ENCODE results near the gene AMZ1.
A peak's percentile ranks its signal among the peaks of the same experiment; 100 is the strongest.
"Not testable (repeated sequence)": the region's sequence is repeated elsewhere in the genome, so short reads cannot be mapped to it uniquely, and the experiment has no call there.

Gene AMZ1

GRCh38 chr7:2717293-2718261 is 29.6 kb downstream of the AMZ1 start:
- H3K4me1 Mint-ChIP-seq (ENCODE audit: low read depth in 2 of 2) = peaks cover 23 to 46% of the 10 kb centered on the region in 2 donors
- H3K9me3 Mint-ChIP-seq = no peaks in the 10 kb centered on the region
- ATAC-seq (replicated peaks) (no peak), DNase-seq (no peak)
- no peaks in the 10 kb centered on the region for H3K27me3 Mint-ChIP-seq
- peaks cover 10% of the 10 kb centered on the region for H3K36me3 Mint-ChIP-seq (ENCODE audit: insufficient read depth)
- H3K4me3 Mint-ChIP-seq = no peak overlapping the region
- no peak overlapping the region for H3K27ac Mint-ChIP-seq

DNA sequence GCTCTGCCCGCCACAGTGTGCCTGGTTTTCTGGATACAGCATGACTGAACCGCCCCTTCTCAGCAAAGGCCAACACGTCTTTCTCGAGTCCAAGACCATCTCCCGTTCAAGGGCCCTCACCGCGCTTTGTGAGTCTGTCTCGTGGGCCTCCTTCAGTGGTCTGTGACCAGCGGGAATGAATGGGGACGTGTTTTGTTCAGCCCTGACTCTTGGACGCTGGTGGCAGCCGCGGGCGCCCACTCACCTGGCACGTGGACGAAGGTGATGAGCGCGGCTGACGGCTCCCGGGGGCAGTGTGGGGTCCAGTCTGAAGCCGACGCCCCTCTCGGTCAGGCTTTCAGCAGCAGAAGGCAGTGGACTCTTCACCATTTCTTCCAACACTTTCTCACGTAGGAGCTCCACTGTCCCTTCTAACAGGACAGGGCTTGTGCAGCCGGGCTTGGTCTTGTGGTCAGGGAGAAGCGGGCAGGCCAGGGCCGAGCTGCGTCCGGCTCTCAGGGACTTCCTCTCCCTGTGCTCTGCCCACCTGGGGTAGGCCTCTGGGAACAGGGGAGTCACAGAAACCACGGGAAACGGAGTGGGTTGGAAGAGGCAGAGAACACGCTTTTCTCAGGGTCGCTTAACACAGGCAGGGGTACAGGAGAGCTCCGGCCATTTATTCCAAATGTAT is 30.4 kb downstream of the AMZ1 start:
- DNase-seq (no peak), ATAC-seq (replicated peaks) (no peak)
- Mint-ChIP-seq H3K27ac (peak overlapping the region in 1 of 2 donors; percentile 60), H3K9me3 (no peaks in the 10 kb centered on the region), H3K27me3 (no peaks in the 10 kb centered on the region), H3K4me1 (ENCODE audit: low read depth in 2 of 2) (peaks cover 23 to 43% of the 10 kb centered on the region in 2 donors), H3K36me3 (ENCODE audit: insufficient read depth) (peaks cover 13% of the 10 kb centered on the region), H3K4me3 (peak overlapping the region in 1 of 2 donors; percentile 61)

DNA sequence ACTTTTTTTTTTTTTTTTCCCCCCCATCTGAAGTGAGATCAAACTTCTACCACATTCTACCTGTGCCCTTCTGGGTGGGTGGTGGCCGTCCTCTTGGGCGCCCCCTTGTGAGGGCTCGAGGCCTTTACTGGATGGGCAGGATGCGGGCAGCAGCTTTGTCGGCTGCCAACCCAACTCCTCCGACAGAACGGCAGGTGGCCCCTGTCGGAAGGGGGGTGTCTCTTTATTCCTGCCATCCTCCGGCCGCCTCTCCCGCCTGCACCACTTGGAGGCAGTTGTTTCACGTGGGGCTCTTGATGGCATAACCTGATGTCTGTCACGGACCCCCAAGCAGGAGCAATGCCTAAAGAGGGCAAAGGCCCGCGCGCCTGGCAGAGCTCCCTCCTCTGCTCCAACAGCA is 31.0 kb downstream of the AMZ1 start:
- peaks cover 23 to 39% of the 10 kb centered on the region in 2 donors for H3K4me1 Mint-ChIP-seq (ENCODE audit: low read depth in 2 of 2)
- H3K36me3 Mint-ChIP-seq (ENCODE audit: insufficient read depth) = peaks cover 13% of the 10 kb centered on the region
- no peaks in the 10 kb centered on the region for H3K9me3 Mint-ChIP-seq
- peak overlapping the region in 1 of 2 donors; percentile 61 for H3K4me3 Mint-ChIP-seq
- peak; percentile 38 for ATAC-seq (replicated peaks)
- H3K27ac Mint-ChIP-seq = peak overlapping the region in 1 of 2 donors; percentile 60
- DNase-seq = peak; percentile 51 to 58 (median 53)
- no peaks in the 10 kb centered on the region for H3K27me3 Mint-ChIP-seq

DNA sequence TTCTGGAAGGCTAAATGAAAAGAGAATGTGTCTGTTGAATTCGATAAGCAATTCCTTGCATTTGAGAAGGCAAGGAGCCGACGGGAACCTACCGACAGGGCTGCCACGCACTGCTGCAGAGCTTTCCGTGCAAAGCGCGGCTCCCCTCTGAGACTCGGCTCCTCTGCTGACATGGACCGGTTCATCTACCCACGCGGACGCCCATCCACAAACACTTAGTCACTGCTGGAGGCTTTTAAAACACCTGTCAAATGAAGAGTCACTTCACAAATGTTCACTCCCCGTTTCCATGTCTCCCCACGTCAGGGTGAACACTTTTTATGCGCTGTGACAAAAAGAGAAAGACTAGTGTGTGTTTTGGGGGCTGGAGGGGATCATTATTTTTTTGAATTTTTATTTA is 32.0 kb downstream of the AMZ1 start:
- no peaks in the 10 kb centered on the region for H3K9me3 Mint-ChIP-seq
- no peak overlapping the region for H3K4me3 Mint-ChIP-seq
- peaks cover 13% of the 10 kb centered on the region for H3K36me3 Mint-ChIP-seq (ENCODE audit: insufficient read depth)
- no peak for DNase-seq
- ATAC-seq (replicated peaks) = no peak
- H3K27ac Mint-ChIP-seq = no peak overlapping the region
- peaks cover 23 to 30% of the 10 kb centered on the region in 2 donors for H3K4me1 Mint-ChIP-seq (ENCODE audit: low read depth in 2 of 2)
- no peaks in the 10 kb centered on the region for H3K27me3 Mint-ChIP-seq

DNA sequence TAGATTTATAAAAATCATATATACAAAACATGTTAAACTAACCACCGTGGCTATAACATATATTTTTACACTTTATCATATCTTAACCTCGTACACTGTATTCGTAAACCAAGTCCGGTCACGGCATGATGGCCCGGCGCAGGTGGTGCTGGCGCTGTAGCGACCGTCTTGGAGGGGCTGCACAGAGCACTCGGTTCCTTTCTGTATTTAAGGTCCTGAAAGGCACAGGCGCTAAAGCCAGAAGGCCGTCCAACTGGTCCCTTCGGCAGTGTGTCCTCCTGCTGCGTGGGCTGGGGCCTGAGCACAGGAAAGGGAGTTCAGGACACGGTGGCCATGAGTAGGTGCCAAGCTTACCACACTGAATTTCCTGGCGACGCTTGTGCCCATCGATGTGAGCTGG is 33.8 kb downstream of the AMZ1 start:
- peaks cover 10% of the 10 kb centered on the region for H3K36me3 Mint-ChIP-seq (ENCODE audit: insufficient read depth)
- no peak overlapping the region for H3K4me3 Mint-ChIP-seq
- peaks cover 12% of the 10 kb centered on the region in 2 donors for H3K4me1 Mint-ChIP-seq (ENCODE audit: low read depth in 2 of 2)

GRCh38 chr7:2722591-2722990 is 34.6 kb downstream of the AMZ1 start:
- peaks cover 12% of the 10 kb centered on the region in 2 donors for H3K4me1 Mint-ChIP-seq (ENCODE audit: low read depth in 2 of 2)
- DNase-seq = no peak
- H3K9me3 Mint-ChIP-seq = no peaks in the 10 kb centered on the region
- H3K27me3 Mint-ChIP-seq = no peaks in the 10 kb centered on the region
- ATAC-seq (replicated peaks) = no peak
- no peak overlapping the region for H3K27ac Mint-ChIP-seq
- no peak overlapping the region for H3K4me3 Mint-ChIP-seq
- H3K36me3 Mint-ChIP-seq (ENCODE audit: insufficient read depth) = peaks cover 10% of the 10 kb centered on the region

More for the DNA sequence above, 33.8 kb downstream of the AMZ1 start:
- no peak overlapping the region for H3K27ac Mint-ChIP-seq
- ATAC-seq (replicated peaks) (no peak), DNase-seq (no peak)
- no peaks in the 10 kb centered on the region for H3K27me3 Mint-ChIP-seq
- H3K9me3 Mint-ChIP-seq = no peaks in the 10 kb centered on the region

GRCh38 chr7:2723138-2723850 is 35.3 kb downstream of the AMZ1 start:
- no peak for DNase-seq
- no peak overlapping the region for H3K27ac Mint-ChIP-seq
- no peak overlapping the region for H3K4me3 Mint-ChIP-seq
- H3K27me3 Mint-ChIP-seq = no peaks in the 10 kb centered on the region
- no peaks in the 10 kb centered on the region for H3K9me3 Mint-ChIP-seq
- peaks cover 10% of the 10 kb centered on the region for H3K36me3 Mint-ChIP-seq (ENCODE audit: insufficient read depth)
- no peak for ATAC-seq (replicated peaks)
- peaks cover 12% of the 10 kb centered on the region in 2 donors for H3K4me1 Mint-ChIP-seq (ENCODE audit: low read depth in 2 of 2)

DNA sequence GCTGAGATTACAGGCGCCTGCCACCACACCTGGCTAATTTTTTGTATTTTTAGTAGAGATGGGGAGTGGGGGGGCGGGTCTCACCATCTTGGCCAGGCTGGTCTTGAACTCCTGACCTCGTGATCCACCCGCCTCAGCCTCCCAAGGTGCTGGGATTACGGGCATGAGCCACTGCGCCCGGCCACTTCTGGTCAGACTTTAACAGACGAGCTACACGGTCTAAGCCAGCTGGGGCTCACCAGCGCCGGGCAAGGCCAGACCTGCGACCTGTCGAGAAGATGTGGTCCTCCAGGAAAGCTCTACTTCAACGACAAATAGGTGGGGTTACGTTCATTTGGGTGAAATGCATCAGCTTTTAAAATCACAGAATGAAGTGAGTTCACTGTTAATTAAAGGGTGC is 36.0 kb downstream of the AMZ1 start:
- not testable (repeated sequence) for ATAC-seq (replicated peaks); H3K27ac Mint-ChIP-seq; H3K36me3 Mint-ChIP-seq (ENCODE audit: insufficient read depth); DNase-seq; H3K4me3 Mint-ChIP-seq; H3K9me3 Mint-ChIP-seq; H3K27me3 Mint-ChIP-seq
- peaks cover 7 to 12% of the 10 kb centered on the region in 2 donors for H3K4me1 Mint-ChIP-seq (ENCODE audit: low read depth in 2 of 2)

DNA sequence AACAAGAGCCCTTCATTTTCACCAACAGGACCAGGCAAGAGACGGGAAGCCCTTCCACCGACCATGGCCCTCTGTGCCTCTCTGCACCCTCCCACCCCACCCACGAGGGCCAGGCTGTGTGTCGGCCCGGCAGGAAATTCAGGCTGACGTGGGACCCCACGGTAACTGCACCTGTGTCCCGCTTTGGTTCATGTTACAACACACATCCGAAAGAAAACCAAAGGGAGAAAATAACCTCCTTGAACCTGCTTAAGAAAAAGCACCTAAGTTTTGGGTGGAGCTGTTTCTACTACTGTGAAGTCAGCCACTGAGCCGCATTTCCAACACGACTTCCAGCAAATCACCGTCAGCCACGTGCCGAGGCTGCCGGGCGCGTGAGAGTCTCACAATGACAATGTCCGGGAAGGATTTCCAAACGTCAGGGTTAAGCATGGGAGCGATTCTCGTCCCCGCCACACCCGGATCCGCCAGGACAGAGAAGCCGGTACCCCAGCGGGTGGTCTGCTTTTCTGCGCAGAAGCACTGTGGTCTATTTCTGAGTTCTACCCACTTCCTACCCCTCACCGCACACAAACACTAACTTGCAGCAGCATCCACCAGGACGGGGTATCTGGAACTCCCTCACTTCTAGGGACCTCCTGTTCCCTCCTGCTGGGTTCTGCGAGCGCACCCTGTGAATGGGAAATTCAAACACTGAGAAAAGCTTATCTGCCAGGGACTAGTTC is 36.6 kb downstream of the AMZ1 start:
- Mint-ChIP-seq H3K4me1 (ENCODE audit: low read depth in 2 of 2) (peaks cover 7 to 12% of the 10 kb centered on the region in 2 donors), H3K27me3 (no peaks in the 10 kb centered on the region), H3K9me3 (no peaks in the 10 kb centered on the region), H3K4me3 (no peak overlapping the region), H3K27ac (no peak overlapping the region), H3K36me3 (ENCODE audit: insufficient read depth) (peaks cover 7% of the 10 kb centered on the region)
- ATAC-seq (replicated peaks) (no peak), DNase-seq (no peak)

GRCh38 chr7:2725178-2726105 is 37.4 kb downstream of the AMZ1 start:
- H3K9me3 Mint-ChIP-seq = no peaks in the 10 kb centered on the region
- H3K27ac Mint-ChIP-seq = peak overlapping the region in 1 of 2 donors; percentile 19
- no peaks in the 10 kb centered on the region for H3K27me3 Mint-ChIP-seq
- no peak overlapping the region for H3K4me3 Mint-ChIP-seq
- ATAC-seq (replicated peaks) (no peak), DNase-seq (no peak)
- peaks cover 7% of the 10 kb centered on the region for H3K36me3 Mint-ChIP-seq (ENCODE audit: insufficient read depth)
- peaks cover 7 to 8% of the 10 kb centered on the region in 2 donors for H3K4me1 Mint-ChIP-seq (ENCODE audit: low read depth in 2 of 2)

DNA sequence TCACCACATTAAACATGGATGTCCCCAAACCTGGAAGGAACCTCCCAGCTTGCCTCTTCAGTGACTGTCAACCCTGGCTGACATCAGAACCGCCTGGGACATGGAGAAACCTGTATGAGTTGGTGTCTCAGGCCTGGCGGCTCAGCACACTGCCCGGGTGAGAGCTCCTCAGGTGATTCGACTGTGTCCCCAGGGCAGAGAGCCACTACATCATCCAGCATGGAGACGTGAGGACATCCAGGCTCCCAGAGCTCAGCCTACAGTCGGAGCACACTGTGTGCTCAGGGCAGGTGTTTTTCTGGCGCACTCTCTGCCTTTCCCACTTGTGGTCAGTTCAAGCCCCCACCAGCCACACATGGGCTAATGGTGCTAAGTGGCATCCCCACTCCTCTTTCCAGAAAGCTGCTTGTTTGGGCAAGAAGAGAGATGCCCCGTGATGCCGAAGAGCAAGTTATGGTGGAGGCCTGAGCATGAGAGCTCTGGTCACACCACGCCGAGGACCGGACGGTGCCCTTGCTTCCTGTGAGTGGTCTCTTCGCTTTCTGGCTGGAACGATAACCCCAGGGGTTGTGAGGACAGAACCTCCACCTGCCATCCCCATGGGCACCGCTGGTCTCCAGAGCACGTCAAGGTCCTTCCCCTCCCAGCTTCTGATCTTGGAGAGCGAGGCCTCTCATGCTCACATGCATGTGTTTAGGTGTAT is 38.5 kb downstream of the AMZ1 start:
- Mint-ChIP-seq H3K4me3 (no peak overlapping the region), H3K27ac (no peak overlapping the region), H3K36me3 (ENCODE audit: insufficient read depth) (peaks cover 4% of the 10 kb centered on the region), H3K4me1 (ENCODE audit: low read depth in 2 of 2) (peaks cover 0 to 2% of the 10 kb centered on the region in 2 donors), H3K27me3 (no peaks in the 10 kb centered on the region), H3K9me3 (no peaks in the 10 kb centered on the region)
- DNase-seq (no peak), ATAC-seq (replicated peaks) (no peak)

DNA sequence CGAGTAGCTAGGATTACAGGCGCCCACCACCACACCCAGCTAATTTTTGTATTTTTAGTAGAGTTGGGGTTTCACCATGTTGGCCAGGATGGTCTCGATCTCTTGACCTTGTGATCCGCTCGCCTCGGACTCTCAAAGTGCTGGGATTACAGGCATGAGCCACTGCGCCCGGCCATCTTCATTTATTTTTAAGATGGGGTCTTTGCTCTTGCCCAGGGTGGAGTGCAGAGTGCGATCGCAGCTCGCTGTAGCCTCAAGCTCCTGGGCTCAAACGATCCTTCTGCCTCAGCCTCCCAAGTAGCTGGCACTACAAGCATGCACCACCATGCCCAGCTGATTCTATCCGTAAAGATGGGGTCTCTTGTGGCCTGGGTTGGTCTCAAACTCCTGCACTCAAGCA is 39.2 kb downstream of the AMZ1 start:
- H3K9me3 Mint-ChIP-seq; H3K27ac Mint-ChIP-seq; H3K4me1 Mint-ChIP-seq (ENCODE audit: low read depth in 2 of 2); H3K4me3 Mint-ChIP-seq; H3K36me3 Mint-ChIP-seq (ENCODE audit: insufficient read depth); DNase-seq; ATAC-seq (replicated peaks); H3K27me3 Mint-ChIP-seq: not testable (repeated sequence)
